Lung (tissue), 13 donors: Measurements from ENCODE around the gene SOX30. TPM values are rescaled to one million over a fixed set of nuclear protein-coding genes. Genes with fewer than 3 reads are reported as not detected.

Source experiments
- ATAC-seq: fragments of 200-7000 bp; cut with Tn5 transposase; one replicate; pipeline ENCODE4 v1.9.1; 2020; ENCODE audit warnings: moderate number of reproducible peaks; ENCODE audit not compliant: insufficient read depth, low FRiP score
- DNase-seq, 3 donors: peaks; one replicate each; pipeline ENCODE4 v3.0.0-alpha.2; 2013 to 2017
- H3K27ac ChIP-seq, 2 donors: one replicate each; pipeline ENCODE4 v1.5.1; 2013; ENCODE audit warnings: mild to moderate bottlenecking in 2 of 2, moderate library complexity in 2 of 2, control low read depth in 1 of 2, inconsistent platforms in 1 of 2, low read depth in 1 of 2, low read length in 1 of 2
- H3K27me3 ChIP-seq, 3 donors: one replicate each; pipeline ENCODE4 v1.5.1; 2013; ENCODE audit warnings: low read length in 2 of 3; ENCODE audit not compliant: control insufficient read depth in 3 of 3, insufficient read depth in 3 of 3
- H3K36me3 ChIP-seq, 4 donors: one replicate each; pipeline ENCODE4 v1.5.1; 2013; ENCODE audit warnings: low read length in 4 of 4, mild to moderate bottlenecking in 1 of 4, moderate library complexity in 1 of 4; ENCODE audit not compliant: control insufficient read depth in 4 of 4, insufficient read depth in 4 of 4
- H3K4me1 ChIP-seq, 5 donors: one replicate each; pipeline ENCODE4 v1.5.1; 2013; ENCODE audit warnings: low read length in 5 of 5, mild to moderate bottlenecking in 2 of 5, moderate library complexity in 1 of 5; ENCODE audit not compliant: control insufficient read depth in 5 of 5, insufficient read depth in 5 of 5
- H3K4me3 ChIP-seq: one replicate; pipeline ENCODE4 v1.5.1; 2013; ENCODE audit warnings: mild to moderate bottlenecking, control low read depth, moderate library complexity
- H3K9ac ChIP-seq, 2 donors: one replicate each; pipeline ENCODE4 v1.5.1; 2013; ENCODE audit warnings: low read length in 2 of 2, control low read depth in 1 of 2; ENCODE audit not compliant: insufficient read depth in 1 of 2
- H3K9me3 ChIP-seq, 4 donors: one replicate each; pipeline ENCODE4 v1.5.1; 2013; ENCODE audit warnings: low read length in 3 of 4, mild to moderate bottlenecking in 1 of 4, moderate library complexity in 1 of 4; ENCODE audit not compliant: control insufficient read depth in 4 of 4, insufficient read depth in 3 of 4
- WGBS, 2 donors: extraction: QIAGEN DNeasy Blood & Tissue Kit; methylation state at CpG; one replicate each; pipeline ENCODE4 v1.1.7; 2013; 5-methylcytosine and 5-hydroxymethylcytosine counted together
- polyA plus RNA-seq, 2 donors: library from polyadenylated mRNA; stranded (reverse); fragments of 200-250 nt; gene quantifications; one replicate each; pipeline ENCODE4 v1.2.1, GENCODE V29; 2013
- small RNA-seq: library from RNA; depleted of rRNA; stranded (forward); fragments of <200 nt; gene quantifications from one replicate; pipeline ENCODE3, GENCODE V24; 2014; ENCODE audit warnings: low replicate concordance
- total RNA-seq, 2 donors: library from RNA; depleted of rRNA in 1 of 2; stranded (reverse); fragments of >200 nt in 1 of 2; gene quantifications; one replicate each; pipeline ENCODE4 v1.2.1, GENCODE V29; 2014 to 2021
- TF ChIP-seq, protein P1 (sequence below): IDR thresholded peaks from 2 replicates; pipeline ENCODE4 v1.5.1; 2012; ENCODE audit warnings: mild to moderate bottlenecking; ENCODE audit errors: control extremely low read depth, extremely low read depth
- donor health status: control.
- donor health status: control.
- donor health status: Bipolar disorder and iron deficiency.
- donor health status: healthy.
- donor health status: DM: yes; HTN: yes; CAD: no.

SOX30 gene
- total and polyA plus RNA-seq, 4 donors: 0.06 to 0.43 (median 0.07) TPM; not detected in 1

- no peaks in the 10 kb centered on the region for H3K36me3 ChIP-seq
- no peaks in the 10 kb centered on the region for H3K27me3 ChIP-seq
- H3K4me3 ChIP-seq: no peak overlapping the region
- no peak for DNase-seq
- no peak overlapping the region for H3K9ac ChIP-seq
- no peaks in the 10 kb centered on the region for H3K9me3 ChIP-seq
- ATAC-seq: no peak
- H3K27ac ChIP-seq: no peak overlapping the region
- peaks cover 0 to 12% (median 5%) of the 10 kb centered on the region in 5 donors for H3K4me1 ChIP-seq
- TF ChIP-seq, protein P1, sequence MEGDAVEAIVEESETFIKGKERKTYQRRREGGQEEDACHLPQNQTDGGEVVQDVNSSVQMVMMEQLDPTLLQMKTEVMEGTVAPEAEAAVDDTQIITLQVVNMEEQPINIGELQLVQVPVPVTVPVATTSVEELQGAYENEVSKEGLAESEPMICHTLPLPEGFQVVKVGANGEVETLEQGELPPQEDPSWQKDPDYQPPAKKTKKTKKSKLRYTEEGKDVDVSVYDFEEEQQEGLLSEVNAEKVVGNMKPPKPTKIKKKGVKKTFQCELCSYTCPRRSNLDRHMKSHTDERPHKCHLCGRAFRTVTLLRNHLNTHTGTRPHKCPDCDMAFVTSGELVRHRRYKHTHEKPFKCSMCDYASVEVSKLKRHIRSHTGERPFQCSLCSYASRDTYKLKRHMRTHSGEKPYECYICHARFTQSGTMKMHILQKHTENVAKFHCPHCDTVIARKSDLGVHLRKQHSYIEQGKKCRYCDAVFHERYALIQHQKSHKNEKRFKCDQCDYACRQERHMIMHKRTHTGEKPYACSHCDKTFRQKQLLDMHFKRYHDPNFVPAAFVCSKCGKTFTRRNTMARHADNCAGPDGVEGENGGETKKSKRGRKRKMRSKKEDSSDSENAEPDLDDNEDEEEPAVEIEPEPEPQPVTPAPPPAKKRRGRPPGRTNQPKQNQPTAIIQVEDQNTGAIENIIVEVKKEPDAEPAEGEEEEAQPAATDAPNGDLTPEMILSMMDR: no peak
- 84 to 91% methylated on average over 6 of the region's 6 CpGs for WGBS, 2 donors
Measured at GRCh38 chr5:157578079-157578780, 74.0 kb downstream of the SOX30 start.

DNA sequence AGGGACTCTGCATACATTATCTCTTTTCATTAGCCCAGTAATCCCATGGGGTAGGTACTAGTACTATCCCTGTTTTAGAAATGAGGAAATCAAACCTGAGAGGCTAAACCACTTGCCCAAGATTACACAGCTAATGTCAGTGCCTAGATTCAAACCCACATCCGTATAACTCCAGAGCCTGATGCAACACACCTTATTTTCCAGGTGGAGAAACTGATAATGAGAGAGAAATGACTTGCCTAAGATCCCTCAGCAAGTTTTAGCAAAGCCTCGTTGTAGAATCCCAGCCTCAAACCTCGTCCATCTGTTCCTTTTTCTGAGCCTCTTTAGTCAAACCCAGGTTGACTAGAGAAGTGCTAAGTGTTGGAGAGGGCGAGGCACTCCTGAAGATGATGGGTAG lies 75.6 kb downstream of the SOX30 start:
- no peaks in the 10 kb centered on the region for H3K9me3 ChIP-seq
- no peaks in the 10 kb centered on the region for H3K27me3 ChIP-seq
- no peak overlapping the region for H3K9ac ChIP-seq
- no peak overlapping the region for H3K4me3 ChIP-seq
- TF ChIP-seq, protein P1: no peak
- DNase-seq: no peak
- WGBS, 2 donors: 63 to 79% methylated on average over 4 of the region's 4 CpGs
- no peak for ATAC-seq
- peaks cover 0 to 12% (median 5%) of the 10 kb centered on the region in 5 donors for H3K4me1 ChIP-seq
- no peak overlapping the region for H3K27ac ChIP-seq
- no peaks in the 10 kb centered on the region for H3K36me3 ChIP-seq

Small RNAs within 50 kb of the gene (small RNA-seq; reads per million reads assigned to genes)
- not detected for gene RNU6-390P

Other genes with a start within 250 kb of the SOX30 start
- gene NIPAL4, start 192.2 kb downstream of the SOX30 start, total RNA-seq: under 1 TPM; 0.17 to 0.55 TPM
- 1 to 10 TPM in 1 of 2 donors, under 1 TPM in 1; 0.04 to 1.7 TPM for gene NIPAL4, start 192.2 kb downstream of the SOX30 start, polyA plus RNA-seq
- gene ADAM19, start 76.7 kb downstream of the SOX30 start, total RNA-seq: 10 to 100 TPM; 15.7 to 17.6 TPM
- gene ADAM19, start 76.7 kb downstream of the SOX30 start, polyA plus RNA-seq: 10 to 100 TPM in 1 of 2 donors, 1 to 10 TPM in 1; 3.1 to 10.1 TPM
- gene C5orf52, start 19.1 kb upstream of the SOX30 start, total RNA-seq: not detected
- gene C5orf52, start 19.1 kb upstream of the SOX30 start, polyA plus RNA-seq: under 1 TPM in 1 of 2 donors, not detected in 1; 0.09 TPM
- gene THG1L, start 79.0 kb upstream of the SOX30 start, total RNA-seq: 10 to 100 TPM in 1 of 2 donors, 1 to 10 TPM in 1; 9.5 to 22.0 TPM
- 10 to 100 TPM in 1 of 2 donors, 1 to 10 TPM in 1; 8.0 to 14.6 TPM for gene THG1L, start 79.0 kb upstream of the SOX30 start, polyA plus RNA-seq
- gene LSM11, start 91.3 kb upstream of the SOX30 start, total RNA-seq: 1 to 10 TPM; 2.4 to 7.0 TPM
- 1 to 10 TPM in 1 of 2 donors, under 1 TPM in 1; 0.93 to 1.2 TPM for gene LSM11, start 91.3 kb upstream of the SOX30 start, polyA plus RNA-seq
- gene CLINT1, start 206.7 kb upstream of the SOX30 start, total RNA-seq: 100 to 1,000 TPM in 1 of 2 donors, 10 to 100 TPM in 1; 70.7 to 171 TPM
- 10 to 100 TPM; 39.7 to 61.7 TPM for gene CLINT1, start 206.7 kb upstream of the SOX30 start, polyA plus RNA-seq